Breast epithelium (tissue), 3 donors: ENCODE measurements around the gene FXYD1.

ENCODE experiments used
- CTCF ChIP-seq, 3 donors: fragments of 450-650 bp; IDR thresholded peaks; one replicate each; pipeline ENCODE4 v1.5.1; 2016 to 2017; ENCODE audit warnings: antibody characterized with exemption in 3 of 3, mild to moderate bottlenecking in 3 of 3, moderate library complexity in 3 of 3
- POLR2AphosphoS5 ChIP-seq, 3 donors: sonication (generic); formaldehyde crosslinking; IDR thresholded peaks; one replicate each; pipeline ENCODE4 v1.6.1; 2017; ENCODE audit warnings: antibody characterized with exemption in 3 of 3

DNA sequence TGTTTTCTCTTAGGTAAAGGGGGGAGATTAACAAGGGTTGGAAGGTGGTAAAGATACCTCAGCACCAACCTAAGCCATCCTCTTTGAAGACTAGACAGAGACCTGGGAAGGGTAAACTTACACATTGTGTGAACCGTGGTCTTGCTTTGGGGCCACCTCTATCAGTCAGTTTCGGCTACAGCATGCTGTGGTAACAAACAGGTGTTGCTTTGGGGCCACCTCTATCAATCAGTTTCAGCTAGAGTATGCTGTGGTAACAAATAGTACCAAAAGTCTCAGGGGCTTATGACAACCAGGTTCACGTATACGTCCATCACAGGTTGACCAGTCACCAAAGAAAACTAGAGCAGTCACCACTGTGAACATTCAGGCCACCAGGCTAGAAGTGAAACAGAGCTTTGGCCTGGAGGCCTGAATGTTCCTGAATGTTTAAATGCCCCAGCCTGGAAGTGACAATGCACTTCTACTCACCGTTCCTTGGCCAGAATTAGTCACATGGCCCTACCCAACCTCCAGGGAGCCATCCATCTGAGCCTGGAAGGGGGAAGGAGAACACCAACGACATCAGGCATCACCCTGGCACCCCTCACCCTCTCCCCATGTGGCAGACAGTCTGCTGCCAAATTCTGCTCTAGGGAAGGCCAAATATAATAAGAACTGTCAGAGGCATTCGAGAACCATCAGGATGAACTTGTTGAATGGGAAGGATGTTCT is 8.3 kb downstream of the FXYD1 start:
- TF ChIP-seq CTCF (IDR thresholded peaks at IDR 0.05) (no peak), POLR2AphosphoS5 (IDR thresholded peaks at IDR 0.05) (no peak)
